ENCODE data around the gene UGT1A1. TPM values are rescaled to one million over a fixed set of nuclear protein-coding genes. Genes with fewer than 3 reads are reported as not detected.

Gene UGT1A1
- total and polyA plus RNA-seq, 2 donors (not counting 3 experiments of a cell fraction or from before 2014, with no cell fraction given): not detected

GRCh38 chr2:233814056-233814835, 54.2 kb downstream of the UGT1A1 start:
- intact Hi-C loops (cut with micrococcal nuclease): no loop called here
- no TSS peak for BruUV-seq (replicated peaks)
- Histone ChIP-seq H3K79me2 (ENCODE audit: control insufficient read depth, insufficient read depth, low read length) (no peaks in the 10 kb centered on the region), H3K27me3 (ENCODE audit: control insufficient read depth in 2 of 2, insufficient read depth in 2 of 2, low read length in 2 of 2) (peaks cover 0 to under 1% of the 10 kb centered on the region in 2 experiments), H3K4me2 (ENCODE audit: insufficient read depth, low read length) (no peak overlapping the region), H3K9ac (replicated peaks; ENCODE audit: extremely low read depth, insufficient read depth, low read length) (no peak overlapping the region), H3K36me3 (ENCODE audit: control insufficient read depth in 2 of 2, extremely low read depth in 1 of 2, insufficient read depth in 2 of 2, low read length in 2 of 2) (no peaks in the 10 kb centered on the region), H3K9me3 (replicated peaks; ENCODE audit: control insufficient read depth, insufficient read depth, low read length) (no peaks in the 10 kb centered on the region), H3K9me1 (replicated peaks; ENCODE audit: control insufficient read depth, extremely low read depth, insufficient read depth, low read length) (no peaks in the 10 kb centered on the region), H2AFZ (ENCODE audit: low read depth, low read length) (no peak overlapping the region), H4K20me1 (replicated peaks; ENCODE audit: control insufficient read depth, extremely low read depth, insufficient read depth, low read length) (no peaks in the 10 kb centered on the region), H3K4me1 (ENCODE audit: control insufficient read depth, extremely low read depth, insufficient read depth, low read length) (no peaks in the 10 kb centered on the region), H3K4me3 (replicated peaks in 1 of 3; ENCODE audit: insufficient read depth in 1 of 3, low read depth in 1 of 3, low read length in 3 of 3) (no peak overlapping the region), H3K27ac (ENCODE audit: insufficient read depth, low read depth, low read length) (no peak overlapping the region)
- no peak for DNase-seq (ENCODE audit: low read depth, low spot score)
- TF ChIP-seq EZH2 (IDR thresholded peaks at IDR 0.05; ENCODE audit: borderline replicate concordance, low read depth, low read length, severe bottlenecking): no peak
- TF ChIP-seq GATA2 (IDR thresholded peaks at IDR 0.05; ENCODE audit: insufficient read depth, insufficient read length, low read depth, low read length): no peak
- TF ChIP-seq FOS (IDR thresholded peaks at IDR 0.05; ENCODE audit: borderline replicate concordance, insufficient read depth, low read length): no peak
- no peak for TF ChIP-seq JUN (IDR thresholded peaks at IDR 0.05; ENCODE audit: borderline replicate concordance, insufficient read depth, insufficient read length, low read depth)
- TF ChIP-seq MYC (IDR thresholded peaks at IDR 0.05; ENCODE audit: low read depth, low read length): no peak
- TF ChIP-seq POLR2AphosphoS5 (IDR thresholded peaks at IDR 0.05; ENCODE audit: insufficient read depth, low read depth, low read length): no peak
- no peak for TF ChIP-seq POLR2A (IDR thresholded peaks at IDR 0.05; ENCODE audit: low read depth, low read length)
- no peak for TF ChIP-seq CTCF (IDR thresholded peaks at IDR 0.05; ENCODE audit: extremely low read depth in 1 of 2, insufficient read depth in 1 of 2, low read depth in 1 of 2, low read length in 2 of 2)
- ChIA-PET POLR2A (no interaction called here), CTCF (interaction anchor here (1.0 kb wide), 2 partner anchors 22 to 44 kb away, joined by 3 read pairs; no protein-coding TSS in a partner anchor)
- no peak for FAIRE-seq
- dilution Hi-C loops (cut with MboI; ENCODE audit: extremely low pct_ligation_motif_present, low sequenced_read_pairs): no loop called here

All from endothelial cell of umbilical vein (primary cell).